Breast epithelium (tissue), 4 donors: Measurements from ENCODE around the gene ELF3. TPM values are rescaled to one million over a fixed set of nuclear protein-coding genes. Genes with fewer than 3 reads are reported as not detected.

Source experiments
- DNase-seq, 2 donors: peaks; one replicate each; pipeline ENCODE4 v3.0.0-alpha.2; 2019; ENCODE audit warnings: low spot score in 2 of 2
- H3K27ac ChIP-seq, 2 donors: fragments of 200-600 bp; sonication (generic) in 1 of 2; one replicate each; pipeline ENCODE4 v1.5.1; 2016 to 2019; ENCODE audit warnings: mild to moderate bottlenecking in 1 of 2
- H3K27me3 ChIP-seq, 2 donors: fragments of 200-600 bp; sonication (generic) in 1 of 2; one replicate each; pipeline versions ENCODE4 v1.5.1 to v1.6.0; 2017 to 2019; ENCODE audit warnings: control low read depth in 1 of 2, mild to moderate bottlenecking in 1 of 2
- H3K36me3 ChIP-seq: fragments of 200-600 bp; one replicate; pipeline ENCODE4 v1.5.1; 2019
- H3K4me1 ChIP-seq, 2 donors: fragments of 200-600 bp; sonication (generic); one replicate each; pipeline ENCODE4 v1.5.1; 2016 to 2019; ENCODE audit warnings: control low read depth in 1 of 2
- H3K4me3 ChIP-seq, 3 donors: fragments of 200-600 bp; sonication (generic); 1 replicate in 2 of 3; 2 replicates in 1 of 3; pipeline ENCODE4 v1.5.1; 2016 to 2019; ENCODE audit warnings: mild to moderate bottlenecking in 3 of 3, moderate library complexity in 2 of 3
- H3K9me3 ChIP-seq, 2 donors: fragments of 200-600 bp; sonication (generic) in 1 of 2; one replicate each; pipeline ENCODE4 v1.5.1; 2016 to 2019; ENCODE audit warnings: control low read depth in 1 of 2
- CTCF ChIP-seq, 3 donors: fragments of 450-650 bp; IDR thresholded peaks; one replicate each; pipeline ENCODE4 v1.5.1; 2016 to 2017; ENCODE audit warnings: antibody characterized with exemption in 3 of 3, mild to moderate bottlenecking in 3 of 3, moderate library complexity in 3 of 3
- POLR2A ChIP-seq: fragments of 450-650 bp; IDR thresholded peaks from one replicate; pipeline ENCODE4 v1.6.1; 2016; ENCODE audit warnings: antibody characterized with exemption, mild to moderate bottlenecking, moderate library complexity
- POLR2AphosphoS5 ChIP-seq, 3 donors: sonication (generic); formaldehyde crosslinking; IDR thresholded peaks; one replicate each; pipeline ENCODE4 v1.6.1; 2017; ENCODE audit warnings: antibody characterized with exemption in 3 of 3
- intact Hi-C: fragments of 100-400 bp; cut with DNase I; formaldehyde crosslinking; loops from one replicate; pipeline ENCODE4 v1.15.1; 2023; ENCODE audit warnings: low total_unique reads
- total RNA-seq, 3 donors: library from RNA; depleted of rRNA; stranded (reverse); fragments of >200 nt; gene quantifications; one replicate each; pipeline ENCODE4 v1.1.0, GENCODE V29; 2016

The ELF3 gene
- total RNA-seq, 3 donors from 2014 or later, result 1.3 to 1,061 (median 367) TPM

- H3K36me3 ChIP-seq, result peaks cover 7% of the 10 kb centered on the region
- no peak overlapping the region for H3K4me3 ChIP-seq
- no peaks in the 10 kb centered on the region for H3K4me1 ChIP-seq
- DNase-seq, result no peak
- intact Hi-C loops, result no loop called here
- no peak for TF ChIP-seq POLR2AphosphoS5 (IDR thresholded peaks at IDR 0.05)
- no peak for TF ChIP-seq POLR2A
- no peak for TF ChIP-seq CTCF (IDR thresholded peaks at IDR 0.05)
- H3K27ac ChIP-seq, result peak overlapping the region in 1 of 2 donors; percentile 38
- no peaks in the 10 kb centered on the region for H3K27me3 ChIP-seq
- H3K9me3 ChIP-seq, result no peaks in the 10 kb centered on the region
Measured at GRCh38 chr1:201985355-201985754, 25.0 kb upstream of the ELF3 start.

GRCh38 chr1:201988601-201989000 lies 21.8 kb upstream of the ELF3 start:
- peak overlapping the region; percentile 2 to 52 for H3K27ac ChIP-seq
- DNase-seq, result no peak
- peaks cover 7% of the 10 kb centered on the region for H3K36me3 ChIP-seq
- TF ChIP-seq POLR2AphosphoS5 (IDR thresholded peaks at IDR 0.05) (no peak), POLR2A (no peak), CTCF (IDR thresholded peaks at IDR 0.05) (no peak)
- no peaks in the 10 kb centered on the region for H3K9me3 ChIP-seq
- no peaks in the 10 kb centered on the region for H3K27me3 ChIP-seq
- no peaks in the 10 kb centered on the region for H3K4me1 ChIP-seq
- H3K4me3 ChIP-seq, result no peak overlapping the region
- intact Hi-C loops, result no loop called here

- intact Hi-C loops, result no loop called here
- H3K36me3 ChIP-seq, result peaks cover 7% of the 10 kb centered on the region
- TF ChIP-seq CTCF (IDR thresholded peaks at IDR 0.05) (no peak), POLR2A (no peak), POLR2AphosphoS5 (IDR thresholded peaks at IDR 0.05) (no peak)
- H3K9me3 ChIP-seq, result no peaks in the 10 kb centered on the region
- H3K27ac ChIP-seq, result peak overlapping the region; percentile 25 to 52
- no peaks in the 10 kb centered on the region for H3K27me3 ChIP-seq
- DNase-seq, result no peak
- no peaks in the 10 kb centered on the region for H3K4me1 ChIP-seq
- no peak overlapping the region for H3K4me3 ChIP-seq
Measured at GRCh38 chr1:201989354-201990128, 20.8 kb upstream of the ELF3 start.

GRCh38 chr1:201990427-201990826 lies 20.0 kb upstream of the ELF3 start:
- no peak for TF ChIP-seq POLR2AphosphoS5 (IDR thresholded peaks at IDR 0.05)
- TF ChIP-seq CTCF (IDR thresholded peaks at IDR 0.05), result no peak
- no peak for TF ChIP-seq POLR2A
- Histone ChIP-seq H3K36me3 (peaks cover 7% of the 10 kb centered on the region), H3K4me1 (no peaks in the 10 kb centered on the region), H3K27ac (no peak overlapping the region), H3K4me3 (no peak overlapping the region), H3K9me3 (no peaks in the 10 kb centered on the region), H3K27me3 (no peaks in the 10 kb centered on the region)
- intact Hi-C loops, result no loop called here
- DNase-seq, result no peak

- TF ChIP-seq POLR2A (no peak), POLR2AphosphoS5 (IDR thresholded peaks at IDR 0.05) (no peak), CTCF (IDR thresholded peaks at IDR 0.05) (peak; percentile 57 to 71 (median 62))
- intact Hi-C loops, result no loop called here
- Histone ChIP-seq H3K4me1 (no peaks in the 10 kb centered on the region), H3K27me3 (no peaks in the 10 kb centered on the region), H3K27ac (no peak overlapping the region), H3K9me3 (no peaks in the 10 kb centered on the region), H3K36me3 (no peaks in the 10 kb centered on the region), H3K4me3 (no peak overlapping the region)
- no peak for DNase-seq
Measured at GRCh38 chr1:201999625-202000238, 10.7 kb upstream of the ELF3 start.
